HG03175 (cell line): ENCODE measurements around the gene HAO2.
"Not testable (repeated sequence)": the region's sequence is repeated elsewhere in the genome, so short reads cannot be mapped to it uniquely, and the experiment has no call there.

Experiments
- ATAC-seq: cut with Tn5 transposase; IDR thresholded peaks from one replicate; pipeline ENCODE4 v1.9.1; 2021; ENCODE audit warnings: mild to moderate bottlenecking, moderate library complexity; ENCODE audit not compliant: unreplicated experiment

The HAO2 gene

DNA sequence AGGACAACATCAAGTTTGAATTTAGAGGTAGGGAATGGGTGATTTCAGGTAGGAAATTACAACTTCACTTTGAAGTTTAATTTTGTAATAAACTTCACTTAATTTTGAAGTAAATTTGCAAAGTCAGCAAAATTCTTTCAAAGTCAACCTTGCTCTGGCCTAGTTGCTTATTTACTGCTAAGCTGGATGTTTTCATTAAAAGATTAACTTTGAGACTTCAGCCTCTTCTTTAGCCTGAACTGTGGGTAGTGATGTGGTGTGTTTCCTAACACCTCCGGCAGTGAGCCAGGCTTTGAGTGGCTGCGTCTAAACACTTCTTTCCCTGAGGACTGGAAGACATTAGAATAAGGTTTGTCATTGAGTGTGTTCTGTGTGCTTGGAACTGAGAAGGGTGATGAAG lies at the start of gene HAO2:
TSS of gene HAO2 (plus strand) at position 232 of the 400 bp plus-strand sequence. CDS start 12,301 bp downstream, outside the sequence.
- no peak for ATAC-seq

DNA sequence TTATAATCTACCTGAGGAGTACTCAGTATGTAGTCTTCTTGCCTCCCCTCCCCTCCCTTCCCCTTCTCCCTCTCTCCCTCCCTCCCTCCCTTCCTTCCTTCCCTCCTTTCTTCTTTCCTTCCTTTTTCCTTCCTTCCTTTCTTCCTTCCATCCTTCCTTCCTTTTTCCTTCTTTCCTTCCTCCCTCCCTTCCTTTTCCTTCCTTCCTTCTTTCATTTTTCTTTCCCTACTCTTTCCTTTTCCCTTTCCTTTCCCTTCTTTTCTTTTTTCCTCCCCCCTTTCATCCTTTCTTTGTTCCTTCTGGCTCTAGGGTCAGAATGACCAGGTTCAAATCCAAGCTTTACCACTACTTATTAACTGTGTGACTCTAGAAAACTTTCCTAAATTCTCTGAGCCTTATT lies 48.5 kb upstream of the HAO2 start:
- ATAC-seq, result no peak

GRCh38 chr1:119321666-119322419 lies 46.7 kb upstream of the HAO2 start:
- ATAC-seq, result no peak

GRCh38 chr1:119323216-119323982 lies 45.2 kb upstream of the HAO2 start:
- ATAC-seq, result peak; percentile 85

DNA sequence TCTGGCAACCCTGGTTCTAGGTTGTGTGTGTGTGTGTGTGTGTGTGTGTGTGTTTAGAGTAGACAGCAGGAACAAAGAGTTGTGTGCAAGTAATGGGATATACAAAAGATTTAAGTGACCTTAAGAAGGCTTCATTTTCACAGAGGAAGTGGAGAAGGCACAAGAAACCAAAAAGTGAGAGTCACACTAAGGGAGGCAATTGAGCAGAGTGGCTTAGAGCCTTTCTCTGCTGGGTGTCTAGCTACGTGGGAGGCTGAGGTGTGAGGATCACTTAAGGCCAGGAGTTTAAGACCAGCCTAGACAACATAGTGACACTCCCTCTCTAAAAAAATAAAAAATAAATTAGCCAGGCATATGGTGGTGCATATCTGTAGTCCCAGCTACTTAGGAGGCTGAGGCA lies 44.4 kb upstream of the HAO2 start:
- ATAC-seq, result peak; percentile 31

GRCh38 chr1:119326251-119326650 lies 42.3 kb upstream of the HAO2 start:
- no peak for ATAC-seq

GRCh38 chr1:119327094-119327449 lies 41.5 kb upstream of the HAO2 start:
- no peak for ATAC-seq

DNA sequence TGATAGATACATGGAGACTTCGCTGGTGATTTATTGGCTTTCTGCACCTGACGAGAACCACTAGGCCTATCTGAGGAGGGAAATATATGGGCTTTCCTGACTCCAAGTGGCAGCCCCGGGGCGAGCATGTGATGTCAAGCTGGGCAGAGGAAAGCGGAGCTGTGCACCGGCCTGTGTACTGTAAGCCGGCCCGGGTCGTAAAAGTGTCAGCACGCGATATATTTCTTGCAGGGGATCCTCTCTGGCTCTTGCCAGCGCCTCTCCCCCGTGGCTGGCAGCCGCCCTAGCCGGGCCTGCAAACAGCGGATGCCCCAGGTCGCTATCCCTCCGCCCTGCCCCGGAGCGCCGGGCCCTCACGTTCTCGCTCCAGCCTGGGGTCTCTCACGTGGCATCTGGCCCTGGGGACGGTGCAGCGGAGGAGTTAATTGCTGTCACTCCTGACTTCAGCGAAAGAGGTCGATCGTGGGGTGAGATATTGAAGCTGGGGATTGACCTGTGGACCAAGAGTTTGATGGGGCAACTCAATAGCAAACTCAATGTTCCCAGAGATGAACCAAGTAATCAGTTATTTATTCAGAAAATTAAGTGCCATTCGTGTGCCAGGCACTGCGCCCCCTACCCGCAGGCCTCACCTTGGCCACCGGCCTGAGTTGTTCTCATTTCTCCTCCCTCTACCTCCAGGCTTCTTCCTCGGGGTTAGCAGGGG lies 41.0 kb upstream of the HAO2 start:
- ATAC-seq, result peak; percentile 35

DNA sequence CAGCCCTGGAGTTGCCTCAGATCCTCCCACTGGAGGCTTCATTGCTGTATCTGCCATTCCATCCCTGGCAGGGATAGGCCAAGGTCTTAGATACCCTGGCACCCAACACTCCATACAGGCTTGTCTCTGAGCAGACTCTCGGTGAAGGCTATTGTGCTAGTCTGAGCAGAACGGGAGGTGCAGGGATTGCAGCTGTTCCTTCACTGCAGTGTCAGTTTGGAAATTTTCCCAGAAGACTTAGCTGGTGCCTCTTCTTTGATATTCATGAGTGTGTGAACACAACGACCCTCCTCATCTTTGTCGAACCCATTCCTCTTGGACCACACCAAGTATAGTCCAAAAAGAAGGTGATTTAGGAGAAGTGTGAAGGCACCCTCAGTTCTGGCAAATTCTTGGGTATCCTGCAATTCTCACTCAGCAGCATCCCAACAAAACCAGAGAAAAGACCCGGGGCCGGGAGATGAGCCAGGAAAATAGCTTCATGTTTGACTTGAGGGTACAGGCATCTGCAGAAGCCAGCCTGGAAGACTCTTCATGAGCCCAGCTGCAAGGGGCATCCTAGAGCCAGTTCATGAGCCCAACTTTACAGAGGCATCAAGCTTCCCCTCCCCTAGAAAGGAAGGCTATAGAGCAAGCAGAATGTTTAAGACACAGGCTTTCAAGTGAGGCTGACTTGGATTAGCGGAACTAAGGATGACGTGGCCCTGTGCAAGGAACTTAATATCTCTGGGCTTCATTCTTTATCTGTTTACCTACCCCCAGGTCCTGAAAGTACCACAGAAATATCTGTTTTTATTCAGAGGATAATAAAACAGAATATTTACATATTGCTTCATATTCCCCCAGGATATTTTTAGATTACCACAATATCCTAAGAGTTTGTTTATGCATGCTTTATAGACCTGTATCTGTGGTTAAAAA lies 38.8 kb upstream of the HAO2 start:
- no peak for ATAC-seq

DNA sequence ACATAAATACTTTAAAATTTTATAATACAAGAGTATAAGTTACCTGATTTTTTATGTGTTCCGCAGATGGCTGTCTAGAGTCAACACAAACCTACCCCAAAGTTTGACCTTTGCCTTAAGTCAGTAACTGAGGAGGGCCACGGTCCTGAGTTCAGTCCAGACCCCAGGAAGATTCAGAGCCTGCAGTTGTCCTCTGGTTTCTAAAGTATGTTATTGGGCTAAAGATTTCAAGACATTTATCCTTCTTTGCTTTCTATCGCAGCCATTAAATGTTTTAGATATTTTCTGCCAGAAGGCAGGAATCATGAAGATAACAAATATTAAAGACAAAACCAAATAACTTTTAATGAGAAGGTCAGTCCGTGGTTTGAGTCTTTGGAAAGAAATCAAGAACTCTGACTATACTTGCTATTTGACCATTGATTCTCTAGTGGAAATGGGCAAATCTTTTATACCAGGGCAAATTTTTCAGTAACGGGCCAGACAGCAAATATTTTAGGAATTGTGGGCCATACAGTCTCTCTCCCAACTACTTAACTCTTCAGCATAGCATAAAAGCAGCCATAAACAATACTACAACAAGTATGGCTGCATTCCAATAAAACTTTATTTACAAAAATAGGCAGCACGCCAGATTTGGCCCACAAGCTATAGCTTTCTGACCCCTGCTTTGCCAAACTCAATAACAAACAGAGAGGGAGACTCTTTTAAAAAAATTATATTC lies 38.0 kb upstream of the HAO2 start:
- no peak for ATAC-seq

DNA sequence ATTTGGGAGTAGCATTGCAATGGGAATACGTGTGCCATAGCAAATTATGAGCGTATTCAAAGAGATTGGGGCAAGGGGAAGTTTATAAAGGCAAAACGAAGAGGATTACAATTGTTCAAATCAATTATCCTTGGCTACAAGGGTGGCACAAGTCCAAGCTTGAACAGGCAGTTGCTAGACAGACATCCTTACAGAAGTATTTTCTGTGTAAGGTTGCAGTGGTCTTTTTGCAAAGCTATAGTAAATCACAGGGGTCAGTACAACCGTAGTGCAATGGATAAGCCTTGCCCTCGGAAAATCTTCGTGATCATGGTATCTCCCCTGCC lies 37.4 kb upstream of the HAO2 start:
- no peak for ATAC-seq

GRCh38 chr1:119331915-119332314 lies 36.7 kb upstream of the HAO2 start:
- ATAC-seq, result no peak

DNA sequence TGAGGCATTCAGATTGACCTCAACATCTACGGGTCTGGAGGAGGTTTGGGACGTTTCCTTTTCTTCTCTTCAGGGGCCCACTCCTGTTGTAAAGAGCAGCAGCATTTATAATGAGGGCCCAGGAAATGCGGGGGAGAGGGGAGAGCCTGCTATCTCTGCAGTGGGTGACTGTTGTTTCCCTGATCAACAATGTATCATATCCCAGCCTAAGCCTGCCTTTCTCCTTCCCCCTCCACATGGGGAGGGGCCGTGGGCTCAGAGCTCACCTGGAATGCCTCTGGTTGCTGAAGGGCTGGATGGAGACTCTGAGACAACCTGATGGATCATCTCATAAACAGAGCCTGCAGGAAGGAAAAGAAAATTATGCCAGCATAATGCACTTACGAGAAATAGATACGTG lies 36.0 kb upstream of the HAO2 start:
- no peak for ATAC-seq

DNA sequence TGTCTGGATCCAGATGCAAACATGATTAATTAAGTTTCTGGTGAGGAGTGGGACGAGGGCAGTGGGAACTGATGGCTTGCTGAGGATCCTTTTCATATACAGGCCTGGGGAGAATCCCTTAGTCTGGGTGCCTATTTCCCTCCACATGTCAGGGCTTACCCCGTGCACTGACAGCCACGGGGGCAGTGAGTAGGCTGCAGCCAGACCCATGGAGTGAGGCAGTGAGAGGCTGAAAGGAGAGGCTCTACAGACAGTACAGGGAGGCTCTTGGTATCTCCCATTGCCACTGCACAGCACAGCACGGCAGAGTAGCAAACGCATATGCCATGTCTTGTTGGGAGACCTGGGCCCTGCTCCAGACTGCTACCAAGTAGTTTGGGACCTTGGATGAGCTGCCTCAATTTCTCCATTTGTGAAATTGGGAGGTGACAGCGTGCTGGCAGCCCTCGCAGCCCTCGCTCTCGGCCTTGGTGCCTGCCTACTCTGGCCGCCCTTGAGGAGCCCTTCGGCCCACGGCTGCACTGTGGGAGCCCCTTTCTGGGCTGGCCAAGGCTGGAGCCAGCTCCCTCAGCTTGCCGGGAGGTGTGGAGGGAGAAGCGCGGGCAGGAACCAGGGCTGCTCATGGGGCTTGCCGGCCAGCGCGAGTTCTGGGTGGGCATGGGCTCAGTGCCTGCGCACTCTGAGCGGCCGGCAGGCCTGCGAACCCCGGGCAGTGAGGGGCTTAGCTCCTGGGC lies 35.3 kb upstream of the HAO2 start:
- ATAC-seq, result no peak

GRCh38 chr1:119333897-119334250 lies 34.7 kb upstream of the HAO2 start:
- not testable (repeated sequence) for ATAC-seq

GRCh38 chr1:119336848-119337247 lies 31.7 kb upstream of the HAO2 start:
- no peak for ATAC-seq

DNA sequence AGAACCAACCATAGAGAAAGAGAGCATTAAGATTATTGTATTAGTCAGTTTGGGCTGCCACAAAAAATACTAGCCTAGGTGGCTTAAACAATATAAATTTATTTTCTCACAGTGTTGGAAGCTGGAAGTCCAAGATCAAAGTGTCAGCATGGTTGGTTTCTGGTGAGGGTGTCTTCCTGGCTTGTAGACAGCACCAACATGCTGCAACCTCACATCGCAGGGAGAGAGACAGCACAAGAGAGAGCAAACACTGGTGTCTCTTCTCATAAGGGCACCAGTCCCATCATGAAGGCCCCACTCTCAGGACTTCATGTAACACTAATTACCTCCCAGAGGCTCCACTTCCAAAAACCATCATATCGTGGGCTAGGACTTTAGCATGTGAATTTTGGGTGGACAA lies 30.6 kb upstream of the HAO2 start:
- no peak for ATAC-seq

GRCh38 chr1:119338757-119339156 lies 29.8 kb upstream of the HAO2 start:
- no peak for ATAC-seq

DNA sequence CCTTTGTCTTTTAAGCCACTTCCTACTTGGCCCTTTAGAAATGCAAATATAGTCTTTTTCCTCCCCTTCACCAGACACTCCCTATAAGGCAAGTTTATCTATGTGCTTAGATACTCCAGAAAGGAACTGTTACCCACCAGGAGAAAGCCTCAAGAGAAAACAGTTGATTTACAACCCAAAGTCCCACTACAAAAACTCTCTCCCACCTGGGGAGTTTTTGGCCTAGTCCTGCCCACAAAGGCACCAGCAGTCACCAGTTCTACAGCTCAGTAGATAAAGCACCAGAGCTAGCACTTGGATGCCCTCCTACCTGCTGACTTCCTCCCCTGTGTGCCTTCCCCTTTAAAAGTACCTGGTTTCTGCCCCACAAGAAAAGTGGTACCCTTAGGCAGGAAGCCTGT lies 27.7 kb upstream of the HAO2 start:
- ATAC-seq, result no peak
